H1 (cell line): ENCODE data around the gene PMEPA1. TPM values are rescaled to one million over a fixed set of nuclear protein-coding genes. Genes with fewer than 3 reads are reported as not detected.

Experiments
- CTCF ChIA-PET: fragments of 300-600 bp; sonication (Branson Sonifier 250); formaldehyde crosslinking; loops from one replicate; lab custom pipeline; 2021; ENCODE audit not compliant: partially characterized antibody; lab: Charles Lee
- POLR2A ChIA-PET: fragments of 300-600 bp; sonication (Branson Sonifier 250); formaldehyde crosslinking; loops from one replicate; lab custom pipeline; 2021; ENCODE audit warnings: inconsistent platforms; ENCODE audit not compliant: partially characterized antibody; lab: Charles Lee
- DNase-seq, 2 experiments: peaks; one replicate each; pipeline versions ENCODE4 v3.0.0 to v3.0.0-alpha.2; 2010 to 2022; ENCODE audit warnings: low spot score in 2 of 2, low read depth in 1 of 2, mixed read lengths in 1 of 2
- FAIRE-seq: peaks from 2 replicates; lab custom pipeline; 2011; peaks lifted over from hg19 to GRCh38; lab: Jason Lieb, UNC
- H2AFZ ChIP-seq: 2 replicates; pipeline ENCODE4 v1.8.1; 2012; ENCODE audit warnings: low read length, inconsistent platforms
- H2AK5ac ChIP-seq: 2 replicates; pipeline ENCODE4 v1.6.1; 2013; ENCODE audit warnings: low read depth, low read length
- H2BK120ac ChIP-seq: replicated peaks from 2 replicates; pipeline ENCODE3; 2013; ENCODE audit warnings: low read depth, low read length, inconsistent platforms
- H2BK12ac ChIP-seq: 2 replicates; pipeline ENCODE4 v1.6.1; 2013; ENCODE audit warnings: low read depth, low read length
- H2BK15ac ChIP-seq: 2 replicates; pipeline ENCODE4 v1.6.1; 2013; ENCODE audit warnings: low read length
- H2BK20ac ChIP-seq: 2 replicates; pipeline ENCODE4 v1.6.1; 2013; ENCODE audit warnings: low read length
- H2BK5ac ChIP-seq: 2 replicates; pipeline ENCODE4 v1.6.1; 2013; ENCODE audit warnings: low read depth, low read length
- H3K14ac ChIP-seq: 2 replicates; pipeline ENCODE4 v1.6.1; 2013; ENCODE audit warnings: inconsistent platforms; ENCODE audit not compliant: insufficient read length
- H3K18ac ChIP-seq: 2 replicates; pipeline ENCODE4 v1.6.1; 2013; ENCODE audit warnings: low read length; ENCODE audit errors: extremely low read depth
- H3K23ac ChIP-seq: 2 replicates; pipeline ENCODE4 v1.6.1; 2013; ENCODE audit warnings: inconsistent platforms; ENCODE audit not compliant: insufficient read length
- H3K23me2 ChIP-seq: 2 replicates; pipeline ENCODE4 v1.6.1; 2013; ENCODE audit warnings: low read depth, low read length
- H3K27ac ChIP-seq: 2 replicates; pipeline ENCODE4 v1.6.1; 2011; ENCODE audit warnings: low read depth, low read length, inconsistent platforms
- H3K27me3 ChIP-seq, 4 experiments: replicated peaks in 1 of 4; 1 replicate in 1 of 4; 2 replicates in 3 of 4; pipeline versions ENCODE4 v1.6.1 to v1.8.1; 2011 to 2013; ENCODE audit warnings: low read length in 3 of 4, mild to moderate bottlenecking in 3 of 4, inconsistent platforms in 2 of 4, mixed read lengths in 2 of 4, moderate library complexity in 1 of 4; ENCODE audit not compliant: control insufficient read depth in 3 of 4, insufficient read depth in 3 of 4; ENCODE audit errors: extremely low read depth in 1 of 4
- H3K36me3 ChIP-seq, 4 experiments: 2 replicates each; pipeline versions ENCODE4 v1.6.1 to v1.8.1; 2011 to 2013; ENCODE audit warnings: mild to moderate bottlenecking in 4 of 4, low read length in 3 of 4, moderate library complexity in 2 of 4, control low read depth in 1 of 4, inconsistent platforms in 1 of 4; ENCODE audit not compliant: insufficient read depth in 4 of 4, control insufficient read depth in 2 of 4
- H3K4ac ChIP-seq: replicated peaks from 2 replicates; pipeline ENCODE3; 2013; ENCODE audit warnings: low read length, low read depth, mixed read lengths, inconsistent platforms; ENCODE audit not compliant: insufficient read length
- H3K4me1 ChIP-seq, 4 experiments: replicated peaks in 1 of 4; 1 replicate in 1 of 4; 2 replicates in 3 of 4; pipeline versions ENCODE4 v1.6.1 to v1.8.1; 2011 to 2013; ENCODE audit warnings: low read length in 3 of 4, inconsistent platforms in 2 of 4, mixed read lengths in 1 of 4; ENCODE audit not compliant: insufficient read depth in 4 of 4, control insufficient read depth in 3 of 4
- H3K4me2 ChIP-seq, 2 experiments: 2 replicates each; pipeline versions ENCODE4 v1.6.1 to v1.8.1; 2011 to 2013; ENCODE audit warnings: low read depth in 2 of 2, low read length in 2 of 2, control low read depth in 1 of 2, inconsistent platforms in 1 of 2, mild to moderate bottlenecking in 1 of 2; ENCODE audit not compliant: insufficient read depth in 1 of 2
- H3K4me3 ChIP-seq, 4 experiments: fragments of 200-600, 300-600 bp in 1 of 4; sonication (generic), shearing (Covaris generic), sonication (Bioruptor Twin) in 1 of 4; 2 replicates each; pipeline versions ENCODE4 v1.5.1 to v1.8.1; 2011 to 2016; ENCODE audit warnings: low read length in 4 of 4, low read depth in 3 of 4, control low read depth in 2 of 4, inconsistent platforms in 2 of 4, mild to moderate bottlenecking in 2 of 4, mixed read lengths in 1 of 4, moderate library complexity in 1 of 4; ENCODE audit not compliant: insufficient read depth in 2 of 4; ENCODE audit errors: extremely low read depth in 1 of 4
- H3K56ac ChIP-seq: replicated peaks from 2 replicates; pipeline ENCODE3; 2013; ENCODE audit warnings: low read depth, mild to moderate bottlenecking, mixed read lengths, low read length, inconsistent platforms; ENCODE audit not compliant: insufficient read length
- H3K79me1 ChIP-seq: 2 replicates; pipeline ENCODE4 v1.6.1; 2013; ENCODE audit warnings: low read depth, low read length, control low read depth
- H3K79me2 ChIP-seq, 2 experiments: 2 replicates each; pipeline versions ENCODE4 v1.6.1 to v1.8.1; 2012 to 2013; ENCODE audit warnings: low read length in 2 of 2, mild to moderate bottlenecking in 2 of 2, inconsistent platforms in 1 of 2; ENCODE audit not compliant: insufficient read depth in 2 of 2, control insufficient read depth in 1 of 2
- H3K9ac ChIP-seq, 4 experiments: replicated peaks in 1 of 4; 1 replicate in 1 of 4; 2 replicates in 3 of 4; pipeline versions ENCODE4 v1.6.1 to v1.8.1; 2011 to 2013; ENCODE audit warnings: low read depth in 3 of 4, low read length in 3 of 4, control low read depth in 2 of 4, mild to moderate bottlenecking in 2 of 4, moderate library complexity in 2 of 4, inconsistent platforms in 1 of 4; ENCODE audit errors: extremely low read depth in 1 of 4
- H3K9me3 ChIP-seq, 2 experiments: 2 replicates each; pipeline versions ENCODE4 v1.6.1 to v1.8.1; 2012 to 2013; ENCODE audit warnings: mild to moderate bottlenecking in 2 of 2, moderate library complexity in 2 of 2, control low read depth in 1 of 2, inconsistent platforms in 1 of 2, low read depth in 1 of 2, low read length in 1 of 2, mixed read lengths in 1 of 2; ENCODE audit not compliant: insufficient read depth in 2 of 2
- H4K20me1 ChIP-seq, 2 experiments: replicated peaks in 1 of 2; 2 replicates each; pipeline versions ENCODE3 to v1.8.1; 2011 to 2013; ENCODE audit warnings: inconsistent platforms in 2 of 2, low read length in 2 of 2, mild to moderate bottlenecking in 1 of 2; ENCODE audit not compliant: insufficient read depth in 2 of 2, control insufficient read depth in 1 of 2
- H4K5ac ChIP-seq: 2 replicates; pipeline ENCODE4 v1.6.1; 2013; ENCODE audit warnings: low read length, low read depth, mixed read lengths, inconsistent platforms; ENCODE audit not compliant: insufficient read length
- H4K8ac ChIP-seq: 2 replicates; pipeline ENCODE4 v1.8.0; 2013; ENCODE audit warnings: mild to moderate bottlenecking, moderate library complexity, low read length, inconsistent platforms; ENCODE audit not compliant: insufficient read depth; ENCODE audit errors: extremely low read depth
- H4K91ac ChIP-seq: replicated peaks from 2 replicates; pipeline ENCODE3; 2013; ENCODE audit warnings: low read length, mixed read lengths, inconsistent platforms; ENCODE audit not compliant: insufficient read length
- BCL11A ChIP-seq, 2 experiments: IDR thresholded peaks; one replicate each; pipeline ENCODE4 v1.6.1; 2011; ENCODE audit warnings: low read depth in 2 of 2, low read length in 2 of 2, mild to moderate bottlenecking in 2 of 2
- KDM5A ChIP-seq: fragments of 200-600 bp; IDR thresholded peaks from 2 replicates; pipeline ENCODE4 v1.7.1; 2012; ENCODE audit warnings: mild to moderate bottlenecking, low read length, inconsistent platforms, mixed read lengths
- NRF1 ChIP-seq: IDR thresholded peaks from 2 replicates; pipeline ENCODE4 v1.6.1; 2011; ENCODE audit warnings: mild to moderate bottlenecking, low read depth, low read length, improper control_type of control experiment
- SIRT6 ChIP-seq: IDR thresholded peaks from one replicate; pipeline ENCODE4 v1.7.1; 2012; ENCODE audit warnings: low read length, inconsistent platforms
- USF2 ChIP-seq: IDR thresholded peaks from 2 replicates; pipeline ENCODE4 v1.6.1; 2011; ENCODE audit warnings: low read length, improper control_type of control experiment
- WGBS, 2 experiments: shearing (Covaris generic) in 1 of 2; methylation state at CpG; one replicate each; pipeline versions ENCODE4 v1.1.6 to v1.1.7; 2013 to 2015; ENCODE audit warnings: low lambda C conversion rate in 2 of 2, mixed read lengths in 2 of 2, inconsistent platforms in 1 of 2, low coverage in 1 of 2, missing lambda C conversion rate in 1 of 2; ENCODE audit not compliant: insufficient replicate concordance in 2 of 2, insufficient coverage in 1 of 2, insufficient read length in 1 of 2; ENCODE audit errors: extremely low coverage in 1 of 2, missing lambda C conversion rate in 1 of 2; 5-methylcytosine and 5-hydroxymethylcytosine counted together
- polyA plus RNA-seq, 7 experiments: library from polyadenylated mRNA; depleted of rRNA in 3 of 7; stranded (reverse) in 5 of 7; unstranded in 2 of 7; fragments of >200 nt in 5 of 7; fragments of 200-250 nt in 2 of 7; gene quantifications; 1 replicate in 5 of 7; 2 replicates in 1 of 7; 4 replicates in 1 of 7; pipeline versions ENCODE4 v1.2.1 to v1.2.3, GENCODE V29; 2011 to 2013; ENCODE audit warnings: missing spikeins in 2 of 7, mixed read lengths in 2 of 7
- total RNA-seq: library from RNA; stranded (reverse); fragmentation: NEBNext Ultra II Directional; extraction: Animal tissue kit (Norgen Biotek cat#: 25700); gene quantifications from 2 replicates; pipeline ENCODE4 v1.2.1, GENCODE V29; 2021

PMEPA1 gene
- total and polyA plus RNA-seq, 2 of the 8 experiments (the other 6 are each of a cell fraction or from before 2014, with no cell fraction given): 12.7 to 20.5 TPM

- H3K4me1 ChIP-seq: peaks cover 0 to 19% (median 7%) of the 10 kb centered on the region in 4 experiments; a peak in 6 of 7 replicates
- 84% methylated on average over 18 of the region's 18 CpGs; no CpG with 5 or more reads in 1 of the 2 experiments for WGBS, 2 experiments
- FAIRE-seq: no peak
These were observed 41.7 kb downstream of the PMEPA1 start for GRCh38 chr20:57667924-57668782.

More at GRCh38 chr20:57667924-57668782, 41.7 kb downstream of the PMEPA1 start:
- H3K4me3 ChIP-seq: no peak overlapping the region
- H3K9ac ChIP-seq: no peak overlapping the region
- no peak overlapping the region; a peak in 1 of 4 replicates for H3K4me2 ChIP-seq
- CTCF ChIA-PET: interaction anchor here (1.0 to 1.6 kb wide), 5 partner anchors 9 to 26 kb away, joined by 3 to 5 read pairs (median 4); no protein-coding TSS in a partner anchor
- peak overlapping the region; percentile 45 for H4K8ac ChIP-seq
- H3K23me2 ChIP-seq: no peaks in the 10 kb centered on the region
- no peaks in the 10 kb centered on the region for H3K27me3 ChIP-seq
- no peak overlapping the region for H2AK5ac ChIP-seq
- POLR2A ChIA-PET: no interaction called here
- H4K91ac ChIP-seq: no peak overlapping the region
- no peak overlapping the region for H2BK20ac ChIP-seq
- no peak for DNase-seq
- H2BK120ac ChIP-seq: no peak overlapping the region
- H3K9me3 ChIP-seq: no peaks in the 10 kb centered on the region
- no peak overlapping the region for H3K4ac ChIP-seq
- peak overlapping the region; percentile 55; the same call in 1 of the 2 replicates for H2BK12ac ChIP-seq
- peaks cover 8 to 28% of the 10 kb centered on the region in 2 experiments for H4K20me1 ChIP-seq
- H4K5ac ChIP-seq: no peak overlapping the region
- peak overlapping the region; percentile 46; the same call in 1 of the 2 replicates for H2BK15ac ChIP-seq
- H3K79me1 ChIP-seq: peaks cover 9% of the 10 kb centered on the region
- no peak overlapping the region for H3K23ac ChIP-seq
- H2BK5ac ChIP-seq: no peak overlapping the region; the same call in 1 of the 2 replicates
- no peak for TF ChIP-seq KDM5A
- TF ChIP-seq BCL11A (IDR thresholded peaks at IDR 0.05; ENCODE audit: low read depth in 2 of 2, low read length in 2 of 2): no peak
- no peak for TF ChIP-seq NRF1
- 0 out of 2 replicates have a peak, but pooled peaks have one; percentile 21 for TF ChIP-seq USF2
- no peak for TF ChIP-seq SIRT6
- H3K79me2 ChIP-seq: peaks cover 0 to 54% of the 10 kb centered on the region in 2 experiments; a peak in 2 of 4 replicates
- no peak overlapping the region for H3K27ac ChIP-seq
- H3K36me3 ChIP-seq: no peaks in the 10 kb centered on the region
- no peak overlapping the region for H3K56ac ChIP-seq
- no peak overlapping the region for H3K14ac ChIP-seq
- H3K18ac ChIP-seq: no peak overlapping the region
- no peak overlapping the region for H2AFZ ChIP-seq
